IMR-90 (cell line): ENCODE measurements around the gene PLVAP.

ENCODE experiments used
- CEBPB ChIP-seq: IDR thresholded peaks from 2 replicates; pipeline ENCODE4 v1.6.1; 2012; ENCODE audit warnings: low read depth, low read length, improper control_type of control experiment
- CTCF ChIP-seq: conservative IDR thresholded peaks from 2 replicates; pipeline ENCODE4 v1.5.1; 2012; ENCODE audit warnings: mild to moderate bottlenecking, low read depth, low read length, improper control_type of control experiment
- FOS ChIP-seq: fragments of 150-350 bp; IDR thresholded peaks from 2 replicates; pipeline ENCODE4 v1.6.1; 2016; ENCODE audit warnings: low read depth, low read length
- MAFK ChIP-seq: IDR thresholded peaks from 2 replicates; pipeline ENCODE4 v1.6.1; 2012; ENCODE audit warnings: low read depth, low read length, improper control_type of control experiment
- MXI1 ChIP-seq: IDR thresholded peaks from 2 replicates; pipeline ENCODE4 v1.6.1; 2012; ENCODE audit warnings: low read depth, mild to moderate bottlenecking, low read length, moderate library complexity, borderline replicate concordance
- NFE2L2 ChIP-seq: fragments of 150-350 bp; IDR thresholded peaks from 2 replicates; pipeline ENCODE4 v1.6.1; 2016; ENCODE audit warnings: low read depth, mild to moderate bottlenecking, low read length
- POLR2A ChIP-seq: IDR thresholded peaks from 2 replicates; pipeline ENCODE4 v1.6.1; 2012; ENCODE audit warnings: mild to moderate bottlenecking, low read depth, low read length
- RAD21 ChIP-seq: IDR thresholded peaks from 2 replicates; pipeline ENCODE4 v1.6.1; 2012; ENCODE audit warnings: low read length, improper control_type of control experiment
- RFX5 ChIP-seq: IDR thresholded peaks from 2 replicates; pipeline ENCODE4 v1.8.0; 2012; ENCODE audit warnings: low read depth, mild to moderate bottlenecking, low read length, moderate library complexity

- TF ChIP-seq POLR2A: no peak
- TF ChIP-seq CTCF: no peak
- TF ChIP-seq CEBPB: no peak
- TF ChIP-seq RAD21: no peak
- TF ChIP-seq MAFK: no peak
- TF ChIP-seq NFE2L2: no peak
- TF ChIP-seq RFX5: no peak
- TF ChIP-seq MXI1: no peak
- no peak for TF ChIP-seq FOS
Measured at GRCh38 chr19:17406887-17407196, 29.7 kb upstream of the PLVAP start.
